ENCODE results near the gene DACH1.

DNA sequence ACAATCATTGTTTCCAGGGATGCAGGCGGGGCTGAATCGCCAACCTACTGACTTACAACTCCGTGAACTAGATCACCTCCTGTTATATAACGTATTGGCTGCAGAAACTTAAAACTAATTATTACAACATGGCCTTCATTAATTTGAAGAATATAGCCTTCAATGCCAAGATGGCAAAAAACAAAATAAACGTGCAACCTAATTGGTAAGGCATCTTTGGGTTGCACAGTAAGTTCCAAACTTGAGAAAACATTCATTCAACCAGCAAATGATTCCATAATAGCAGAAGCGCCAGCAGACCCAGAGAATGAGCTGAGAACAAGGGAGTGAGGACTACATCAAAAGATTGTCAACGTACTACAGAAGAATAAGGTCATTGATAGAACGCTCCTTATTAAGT is 39.8 kb downstream of the DACH1 start:
- TF ChIP-seq POLR2A (IDR thresholded peaks at IDR 0.05; ENCODE audit: low read depth, low read length) (no peak), TAF1 (IDR thresholded peaks at IDR 0.05; ENCODE audit: borderline replicate concordance, low read depth, low read length) (no peak), POLR2AphosphoS5 (IDR thresholded peaks at IDR 0.05; ENCODE audit: low read depth, low read length) (no peak)
